ENCODE data around the gene GRK3. TPM values are rescaled to one million over a fixed set of nuclear protein-coding genes. Genes with fewer than 3 reads are reported as not detected.

GRK3 gene
- total and polyA plus RNA-seq, 2 donors (not counting 3 experiments of a cell fraction or from before 2014, with no cell fraction given), result 0.68 to 4.4 TPM

DNA sequence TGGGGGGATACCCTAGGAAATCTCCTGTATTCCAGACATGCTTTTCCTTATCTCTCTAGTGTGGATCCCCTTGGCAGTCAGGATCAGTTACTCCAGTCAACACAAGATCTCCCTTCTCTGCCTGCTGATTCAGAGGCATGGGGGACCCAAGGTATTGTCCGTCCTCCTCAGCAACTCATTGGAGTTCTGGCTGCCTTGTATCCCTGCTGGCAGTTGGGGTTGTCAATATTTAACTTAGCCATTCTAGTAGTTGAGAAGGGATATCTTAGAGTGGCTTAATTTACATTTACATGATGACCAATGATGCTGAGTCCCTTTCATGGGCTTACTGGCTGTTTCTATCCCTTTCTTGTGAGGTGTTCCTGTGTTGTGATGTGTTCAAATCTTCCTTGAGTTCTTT is 74.2 kb downstream of the GRK3 start:
- Histone ChIP-seq H3K4me2 (ENCODE audit: insufficient read depth, low read length) (no peak overlapping the region), H3K36me3 (ENCODE audit: control insufficient read depth in 2 of 2, extremely low read depth in 1 of 2, insufficient read depth in 2 of 2, low read length in 2 of 2) (no peaks in the 10 kb centered on the region), H2AFZ (ENCODE audit: low read depth, low read length) (no peak overlapping the region), H3K9ac (replicated peaks; ENCODE audit: extremely low read depth, insufficient read depth, low read length) (no peak overlapping the region), H3K27ac (ENCODE audit: insufficient read depth, low read depth, low read length) (no peak overlapping the region), H3K4me1 (ENCODE audit: control insufficient read depth, extremely low read depth, insufficient read depth, low read length) (no peaks in the 10 kb centered on the region), H3K79me2 (ENCODE audit: control insufficient read depth, insufficient read depth, low read length) (no peaks in the 10 kb centered on the region), H3K9me1 (replicated peaks; ENCODE audit: control insufficient read depth, extremely low read depth, insufficient read depth, low read length) (no peaks in the 10 kb centered on the region), H3K9me3 (replicated peaks; ENCODE audit: control insufficient read depth, insufficient read depth, low read length) (no peaks in the 10 kb centered on the region), H3K4me3 (replicated peaks in 1 of 3; ENCODE audit: insufficient read depth in 1 of 3, low read depth in 1 of 3, low read length in 3 of 3) (no peak overlapping the region), H4K20me1 (replicated peaks; ENCODE audit: control insufficient read depth, extremely low read depth, insufficient read depth, low read length) (no peaks in the 10 kb centered on the region), H3K27me3 (ENCODE audit: control insufficient read depth in 2 of 2, insufficient read depth in 2 of 2, low read length in 2 of 2) (no peaks in the 10 kb centered on the region)
- DNase-seq (ENCODE audit: low read depth, low spot score) (no peak), FAIRE-seq (no peak)
- ChIA-PET POLR2A (no interaction called here), CTCF (no interaction called here)
- intact Hi-C loops (cut with micrococcal nuclease), result no loop called here
- TF ChIP-seq, protein P1, sequence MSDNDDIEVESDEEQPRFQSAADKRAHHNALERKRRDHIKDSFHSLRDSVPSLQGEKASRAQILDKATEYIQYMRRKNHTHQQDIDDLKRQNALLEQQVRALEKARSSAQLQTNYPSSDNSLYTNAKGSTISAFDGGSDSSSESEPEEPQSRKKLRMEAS (IDR thresholded peaks at IDR 0.05; ENCODE audit: insufficient read depth, insufficient read length), result no peak
- TF ChIP-seq POLR2A (IDR thresholded peaks at IDR 0.05; ENCODE audit: low read depth, low read length) (no peak), EZH2 (IDR thresholded peaks at IDR 0.05; ENCODE audit: borderline replicate concordance, low read depth, low read length, severe bottlenecking) (no peak), MYC (IDR thresholded peaks at IDR 0.05; ENCODE audit: low read depth, low read length) (no peak), JUN (IDR thresholded peaks at IDR 0.05; ENCODE audit: borderline replicate concordance, insufficient read depth, insufficient read length, low read depth) (no peak), FOS (IDR thresholded peaks at IDR 0.05; ENCODE audit: borderline replicate concordance, insufficient read depth, low read length) (no peak), GATA2 (IDR thresholded peaks at IDR 0.05; ENCODE audit: insufficient read depth, insufficient read length, low read depth, low read length) (no peak), POLR2AphosphoS5 (IDR thresholded peaks at IDR 0.05; ENCODE audit: insufficient read depth, low read depth, low read length) (no peak)
- TF ChIP-seq, protein P2, sequence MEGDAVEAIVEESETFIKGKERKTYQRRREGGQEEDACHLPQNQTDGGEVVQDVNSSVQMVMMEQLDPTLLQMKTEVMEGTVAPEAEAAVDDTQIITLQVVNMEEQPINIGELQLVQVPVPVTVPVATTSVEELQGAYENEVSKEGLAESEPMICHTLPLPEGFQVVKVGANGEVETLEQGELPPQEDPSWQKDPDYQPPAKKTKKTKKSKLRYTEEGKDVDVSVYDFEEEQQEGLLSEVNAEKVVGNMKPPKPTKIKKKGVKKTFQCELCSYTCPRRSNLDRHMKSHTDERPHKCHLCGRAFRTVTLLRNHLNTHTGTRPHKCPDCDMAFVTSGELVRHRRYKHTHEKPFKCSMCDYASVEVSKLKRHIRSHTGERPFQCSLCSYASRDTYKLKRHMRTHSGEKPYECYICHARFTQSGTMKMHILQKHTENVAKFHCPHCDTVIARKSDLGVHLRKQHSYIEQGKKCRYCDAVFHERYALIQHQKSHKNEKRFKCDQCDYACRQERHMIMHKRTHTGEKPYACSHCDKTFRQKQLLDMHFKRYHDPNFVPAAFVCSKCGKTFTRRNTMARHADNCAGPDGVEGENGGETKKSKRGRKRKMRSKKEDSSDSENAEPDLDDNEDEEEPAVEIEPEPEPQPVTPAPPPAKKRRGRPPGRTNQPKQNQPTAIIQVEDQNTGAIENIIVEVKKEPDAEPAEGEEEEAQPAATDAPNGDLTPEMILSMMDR (IDR thresholded peaks at IDR 0.05; ENCODE audit: extremely low read depth in 1 of 2, insufficient read depth in 1 of 2, low read depth in 1 of 2, low read length in 2 of 2), result no peak
- dilution Hi-C loops (cut with MboI; ENCODE audit: extremely low pct_ligation_motif_present, low sequenced_read_pairs), result no loop called here
- BruUV-seq (replicated peaks), result no TSS peak
